GM12801 (cell line): ENCODE results near the gene OR2W3.

Source experiments
- CTCF ChIP-seq: IDR thresholded peaks from one replicate; pipeline ENCODE4 v1.5.1; 2011; ENCODE audit warnings: control low read depth; ENCODE audit not compliant: insufficient read length; ENCODE audit errors: extremely low read depth

OR2W3 gene

GRCh38 chr1:247857985-247858619, 37.3 kb upstream of the OR2W3 start:
- no peak for TF ChIP-seq CTCF

- no peak for TF ChIP-seq CTCF
Observed at GRCh38 chr1:247862756-247863155, 32.6 kb upstream of the OR2W3 start.

GRCh38 chr1:247864644-247865043, 30.7 kb upstream of the OR2W3 start:
- no peak for TF ChIP-seq CTCF

GRCh38 chr1:247865416-247865815, 30.0 kb upstream of the OR2W3 start:
- TF ChIP-seq CTCF = no peak

- no peak for TF ChIP-seq CTCF
Observed at GRCh38 chr1:247883346-247883745, 12.0 kb upstream of the OR2W3 start.

GRCh38 chr1:247884797-247885413, 10.5 kb upstream of the OR2W3 start:
- TF ChIP-seq CTCF = no peak

- no peak for TF ChIP-seq CTCF
Observed at GRCh38 chr1:247895976-247896375, 589 bp downstream of the OR2W3 start.
